Osteoblast (primary cell): ENCODE results near the gene EPHA6. TPM values are rescaled to one million over a fixed set of nuclear protein-coding genes. Genes with fewer than 3 reads are reported as not detected.

Experiments
- DNase-seq: peaks from one replicate; pipeline ENCODE4 v3.0.0; 2011; ENCODE audit warnings: low spot score, mixed read lengths; ENCODE audit not compliant: insufficient read length; ENCODE audit errors: missing footprints
- H2AFZ ChIP-seq: 2 replicates; pipeline ENCODE4 v1.6.0; 2011; ENCODE audit warnings: mild to moderate bottlenecking, low read length
- H3K27ac ChIP-seq: 2 replicates; pipeline ENCODE4 v1.5.1; 2011; ENCODE audit warnings: mild to moderate bottlenecking, low read depth, low read length, moderate library complexity
- H3K27me3 ChIP-seq: 2 replicates; pipeline ENCODE4 v1.6.0; 2012; ENCODE audit warnings: mild to moderate bottlenecking, control low read depth, inconsistent platforms, low read length, moderate library complexity; ENCODE audit not compliant: insufficient read depth
- H3K36me3 ChIP-seq: 2 replicates; pipeline ENCODE4 v1.5.1; 2011; ENCODE audit warnings: mild to moderate bottlenecking, low read length, control low read depth, moderate library complexity; ENCODE audit not compliant: insufficient read depth
- H3K4me1 ChIP-seq: 2 replicates; pipeline ENCODE4 v1.5.1; 2011; ENCODE audit warnings: mild to moderate bottlenecking, low read length, control low read depth, moderate library complexity; ENCODE audit not compliant: insufficient read depth
- H3K4me2 ChIP-seq: 2 replicates; pipeline ENCODE4 v1.6.0; 2011; ENCODE audit warnings: mild to moderate bottlenecking, low read length; ENCODE audit not compliant: insufficient read depth
- H3K4me3 ChIP-seq: fragments of 200-600 bp; sonication (generic); 3 replicates; pipeline ENCODE4 v1.5.1; 2012; ENCODE audit warnings: mild to moderate bottlenecking, low read length, inconsistent platforms; ENCODE audit not compliant: insufficient read depth
- H3K79me2 ChIP-seq: 2 replicates; pipeline ENCODE4 v1.6.0; 2012; ENCODE audit warnings: mild to moderate bottlenecking, low read length, control low read depth, inconsistent platforms; ENCODE audit not compliant: insufficient read depth
- H3K9me3 ChIP-seq: 2 replicates; pipeline ENCODE4 v1.5.1; 2011; ENCODE audit warnings: low read depth, low read length, control low read depth
- H4K20me1 ChIP-seq: 2 replicates; pipeline ENCODE4 v1.6.0; 2012; ENCODE audit warnings: mild to moderate bottlenecking, low read length, control low read depth; ENCODE audit not compliant: insufficient read depth
- total RNA-seq: library from RNA; depleted of rRNA; stranded (reverse); fragments of >200 nt; gene quantifications from 2 replicates; pipeline ENCODE4 v1.2.3, GENCODE V29; 2012
- TF ChIP-seq, protein P1 (sequence below): IDR thresholded peaks from 2 replicates; pipeline ENCODE4 v1.5.1; 2011; ENCODE audit warnings: mild to moderate bottlenecking, low read depth, low read length, moderate library complexity; ENCODE audit errors: extremely low read depth

Gene EPHA6
- total RNA-seq, 1 donor, result not detected

DNA sequence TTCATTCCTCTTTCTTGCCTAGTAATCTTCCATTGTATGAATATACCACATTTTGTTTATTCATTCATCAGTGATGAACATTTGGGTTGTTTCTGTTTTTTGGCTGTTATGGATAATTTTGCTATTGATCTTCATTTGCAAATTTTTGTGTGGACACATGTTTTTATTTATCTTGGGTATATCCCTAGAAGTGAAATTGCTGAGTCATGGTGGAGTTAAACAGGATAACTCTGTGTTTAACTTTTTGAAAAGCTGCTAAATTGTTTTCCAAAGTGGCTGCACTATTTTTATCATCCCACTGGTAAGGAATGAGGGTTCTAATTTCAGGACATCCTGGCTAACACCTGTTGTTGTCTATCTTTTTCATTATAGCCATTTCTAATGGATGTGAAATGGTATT is 875.6 kb downstream of the EPHA6 start:
- H3K27ac ChIP-seq, result no peak overlapping the region

DNA sequence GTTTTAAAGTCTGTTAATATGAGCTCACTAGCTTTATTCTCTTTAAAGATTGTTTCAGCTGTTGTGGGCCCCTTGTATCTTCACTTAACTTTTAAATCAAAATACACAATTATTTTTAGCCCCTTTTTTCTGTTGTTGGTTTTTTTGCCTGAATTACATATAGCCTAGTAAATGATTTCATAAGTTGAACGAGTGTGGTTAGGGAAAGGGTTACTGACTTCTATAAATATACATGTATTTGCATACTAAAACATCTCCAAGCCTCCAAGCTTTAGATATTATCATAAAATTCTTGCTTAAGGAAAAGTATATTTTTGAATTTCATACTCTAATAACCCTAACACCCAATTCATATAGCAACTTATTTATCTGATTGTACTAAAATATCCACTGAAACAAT is 877.0 kb downstream of the EPHA6 start:
- H3K36me3 ChIP-seq, result no peaks in the 10 kb centered on the region
- no peaks in the 10 kb centered on the region for H3K79me2 ChIP-seq
- no peaks in the 10 kb centered on the region for H3K4me1 ChIP-seq
- H2AFZ ChIP-seq, result no peak overlapping the region
- no peak overlapping the region for H3K4me3 ChIP-seq
- no peak overlapping the region for H3K27ac ChIP-seq
- no peak for DNase-seq
- TF ChIP-seq, protein P1, sequence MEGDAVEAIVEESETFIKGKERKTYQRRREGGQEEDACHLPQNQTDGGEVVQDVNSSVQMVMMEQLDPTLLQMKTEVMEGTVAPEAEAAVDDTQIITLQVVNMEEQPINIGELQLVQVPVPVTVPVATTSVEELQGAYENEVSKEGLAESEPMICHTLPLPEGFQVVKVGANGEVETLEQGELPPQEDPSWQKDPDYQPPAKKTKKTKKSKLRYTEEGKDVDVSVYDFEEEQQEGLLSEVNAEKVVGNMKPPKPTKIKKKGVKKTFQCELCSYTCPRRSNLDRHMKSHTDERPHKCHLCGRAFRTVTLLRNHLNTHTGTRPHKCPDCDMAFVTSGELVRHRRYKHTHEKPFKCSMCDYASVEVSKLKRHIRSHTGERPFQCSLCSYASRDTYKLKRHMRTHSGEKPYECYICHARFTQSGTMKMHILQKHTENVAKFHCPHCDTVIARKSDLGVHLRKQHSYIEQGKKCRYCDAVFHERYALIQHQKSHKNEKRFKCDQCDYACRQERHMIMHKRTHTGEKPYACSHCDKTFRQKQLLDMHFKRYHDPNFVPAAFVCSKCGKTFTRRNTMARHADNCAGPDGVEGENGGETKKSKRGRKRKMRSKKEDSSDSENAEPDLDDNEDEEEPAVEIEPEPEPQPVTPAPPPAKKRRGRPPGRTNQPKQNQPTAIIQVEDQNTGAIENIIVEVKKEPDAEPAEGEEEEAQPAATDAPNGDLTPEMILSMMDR, result no peak
- H4K20me1 ChIP-seq, result no peaks in the 10 kb centered on the region
- H3K9me3 ChIP-seq, result no peaks in the 10 kb centered on the region
- no peaks in the 10 kb centered on the region for H3K27me3 ChIP-seq
- no peak overlapping the region for H3K4me2 ChIP-seq

More for the DNA sequence above, 875.6 kb downstream of the EPHA6 start:
- Histone ChIP-seq H3K36me3 (no peaks in the 10 kb centered on the region), H2AFZ (no peak overlapping the region), H3K27me3 (no peaks in the 10 kb centered on the region), H3K79me2 (no peaks in the 10 kb centered on the region), H3K4me1 (no peaks in the 10 kb centered on the region), H3K4me3 (no peak overlapping the region), H4K20me1 (no peaks in the 10 kb centered on the region), H3K9me3 (no peaks in the 10 kb centered on the region), H3K4me2 (no peak overlapping the region)
- TF ChIP-seq, protein P1, result no peak
- DNase-seq, result no peak

DNA sequence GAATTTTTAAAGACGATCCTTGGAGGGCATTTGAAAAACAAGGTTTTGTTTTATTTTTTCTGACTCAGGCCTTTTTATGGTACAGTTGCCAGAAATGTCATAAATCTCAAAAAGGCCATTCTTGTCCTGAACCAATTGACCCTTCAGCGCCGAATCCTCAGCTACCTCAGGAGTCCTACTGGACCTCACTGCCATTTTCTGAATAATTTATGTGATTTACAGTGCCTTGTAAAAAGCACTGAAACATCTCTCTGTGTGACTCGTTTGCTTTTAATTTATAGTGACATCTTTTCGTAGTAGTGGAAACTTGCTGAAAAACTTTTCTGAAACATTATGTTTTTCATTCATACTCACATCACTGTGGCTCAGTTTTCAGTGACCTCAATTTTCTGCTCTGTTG is 878.0 kb downstream of the EPHA6 start:
- Histone ChIP-seq H3K4me2 (no peak overlapping the region), H3K27me3 (no peaks in the 10 kb centered on the region), H3K9me3 (no peaks in the 10 kb centered on the region), H3K4me3 (no peak overlapping the region), H3K36me3 (no peaks in the 10 kb centered on the region), H3K79me2 (no peaks in the 10 kb centered on the region), H3K27ac (no peak overlapping the region), H3K4me1 (no peaks in the 10 kb centered on the region), H4K20me1 (no peaks in the 10 kb centered on the region), H2AFZ (no peak overlapping the region)
- no peak for DNase-seq
- TF ChIP-seq, protein P1, result no peak

DNA sequence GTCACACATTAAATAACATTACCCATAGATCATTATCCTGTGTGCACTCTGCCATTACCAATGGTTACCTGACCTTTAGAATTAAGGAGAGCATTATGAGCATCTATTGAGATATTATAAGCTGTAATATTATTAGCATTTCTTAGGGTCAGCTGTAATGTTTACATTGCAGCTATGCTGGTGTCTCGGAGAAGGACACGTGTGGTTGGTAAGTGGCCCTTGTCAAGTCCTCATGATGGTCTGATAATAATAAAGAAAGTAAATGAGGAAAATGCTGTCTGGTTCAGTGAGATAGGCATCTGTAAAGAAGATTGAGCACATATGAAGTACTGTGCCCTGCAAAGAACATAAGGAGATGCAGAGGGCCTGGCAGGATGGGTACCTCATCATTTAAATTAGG is 878.4 kb downstream of the EPHA6 start:
- no peak overlapping the region for H3K4me2 ChIP-seq
- H2AFZ ChIP-seq, result no peak overlapping the region
- H3K79me2 ChIP-seq, result no peaks in the 10 kb centered on the region
- H3K36me3 ChIP-seq, result no peaks in the 10 kb centered on the region
- no peak overlapping the region for H3K4me3 ChIP-seq
- H3K27ac ChIP-seq, result no peak overlapping the region
- DNase-seq, result no peak
- H3K27me3 ChIP-seq, result no peaks in the 10 kb centered on the region
- H3K4me1 ChIP-seq, result no peaks in the 10 kb centered on the region
- TF ChIP-seq, protein P1, result no peak
- no peaks in the 10 kb centered on the region for H3K9me3 ChIP-seq
- H4K20me1 ChIP-seq, result no peaks in the 10 kb centered on the region
